Measurements from ENCODE around the gene PSPN. TPM values are rescaled to one million over a fixed set of nuclear protein-coding genes. Genes with fewer than 3 reads are reported as not detected.

Gene PSPN
- total RNA-seq, 1 experiment from 2014 or later = 3.4 TPM

DNA sequence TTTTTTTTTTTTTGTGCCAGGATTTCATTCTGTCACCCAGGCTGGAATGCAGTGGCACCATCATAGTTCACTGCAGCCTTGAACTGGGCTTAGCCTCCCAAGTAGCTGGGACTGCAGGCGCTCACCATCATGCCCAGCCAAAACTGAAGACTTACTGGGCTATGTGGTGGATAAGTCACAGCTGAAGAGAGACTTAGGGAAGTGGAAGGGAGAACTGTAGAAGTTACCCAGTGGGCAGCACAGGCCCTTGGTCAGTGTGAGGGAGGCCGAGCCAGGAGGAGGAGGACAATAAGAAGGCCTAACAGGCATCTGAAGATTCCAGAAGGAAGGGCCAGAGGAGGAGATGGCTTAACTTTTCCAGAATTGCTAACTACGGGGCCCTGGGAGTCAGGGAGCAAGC lies 4.0 kb upstream of the PSPN start (continued):
- no peak for TF ChIP-seq ZBTB33 (IDR thresholded peaks at IDR 0.05; ENCODE audit: extremely low read depth, insufficient replicate concordance, low read length)
- no peak for TF ChIP-seq EZH2phosphoT487 (IDR thresholded peaks at IDR 0.05; ENCODE audit: borderline replicate concordance)
- TF ChIP-seq RAD21 (IDR thresholded peaks at IDR 0.05; ENCODE audit: low read depth) = no peak
- no peak for TF ChIP-seq EGR1 (IDR thresholded peaks at IDR 0.05; ENCODE audit: low read depth)
- TF ChIP-seq YY1 (IDR thresholded peaks at IDR 0.05; ENCODE audit: extremely low read depth, insufficient replicate concordance, low read depth, low read length) = no peak
- TF ChIP-seq TCF7L2 (IDR thresholded peaks at IDR 0.05; ENCODE audit: borderline replicate concordance, extremely low read depth, insufficient read depth, insufficient read length) = no peak
- TF ChIP-seq ZFX (IDR thresholded peaks at IDR 0.05) = no peak
- TF ChIP-seq POLR2A (IDR thresholded peaks at IDR 0.05; ENCODE audit: borderline replicate concordance, extremely low read depth, insufficient read depth, insufficient read length) = no peak

- Histone ChIP-seq H3K79me2 (ENCODE audit: insufficient read depth, low read length) (no peaks in the 10 kb centered on the region), H3K4me2 (ENCODE audit: low read length) (no peak overlapping the region), H3K27ac (ENCODE audit: low read depth, low read length) (no peak overlapping the region), H3K27me3 (ENCODE audit: insufficient read depth, low read length) (no peaks in the 10 kb centered on the region), H3K9me3 (ENCODE audit: control insufficient read depth in 1 of 2, insufficient read depth in 1 of 2, low read depth in 1 of 2, low read length in 2 of 2) (no peaks in the 10 kb centered on the region), H3K36me3 (ENCODE audit: control insufficient read depth in 1 of 2, insufficient read depth in 2 of 2, low read length in 2 of 2) (peaks cover 16 to 20% of the 10 kb centered on the region in 2 experiments; a peak in 2 of 4 replicates), H3K4me1 (ENCODE audit: control insufficient read depth in 1 of 2, insufficient read depth in 2 of 2, low read length in 2 of 2) (peaks cover 5 to 7% of the 10 kb centered on the region in 2 experiments; a peak in 3 of 4 replicates), H3K9ac (ENCODE audit: low read length) (no peak overlapping the region), H2AFZ (ENCODE audit: low read depth, low read length, poor library complexity, severe bottlenecking) (no peak overlapping the region), H3K4me3 (replicated peaks in 1 of 2; ENCODE audit: low read depth in 1 of 2, low read length in 2 of 2) (no peak overlapping the region), H4K20me1 (ENCODE audit: insufficient read depth) (no peaks in the 10 kb centered on the region), H3K9me2 (ENCODE audit: insufficient read depth) (no peaks in the 10 kb centered on the region)
- intact Hi-C loops (cut with micrococcal nuclease) = no loop called here
- ATAC-seq = no peak
- no peak for DNase-seq (ENCODE audit: low read depth, low spot score)
- BruUV-seq (replicated peaks) = no TSS peak
- RAD21 ChIA-PET (ENCODE audit: low non-redundant PET in 1 of 2, low total read pairs in 2 of 2, uncharacterized antibody in 2 of 2, unreplicated experiment in 2 of 2) = no interaction called here
- CTCF ChIA-PET = no interaction called here
- TF ChIP-seq RAD21 (IDR thresholded peaks at IDR 0.05; ENCODE audit: low read depth) (no peak), ZBTB33 (IDR thresholded peaks at IDR 0.05; ENCODE audit: extremely low read depth, insufficient replicate concordance, low read length) (no peak), POLR2A (IDR thresholded peaks at IDR 0.05; ENCODE audit: borderline replicate concordance, extremely low read depth, insufficient read depth, insufficient read length) (no peak), SRF (IDR thresholded peaks at IDR 0.05; ENCODE audit: low read depth) (no peak), SP1 (IDR thresholded peaks at IDR 0.05; ENCODE audit: low read depth) (no peak)
- POLR2A ChIA-PET = no interaction called here
Measured at GRCh38 chr19:6378486-6378885, 2.8 kb upstream of the PSPN start.
